ENCODE results near the gene PPP1R18. TPM values are rescaled to one million over a fixed set of nuclear protein-coding genes. Genes with fewer than 3 reads are reported as not detected.
A peak's percentile ranks its signal among the peaks of the same experiment; 100 is the strongest.

PPP1R18 gene, protein sequence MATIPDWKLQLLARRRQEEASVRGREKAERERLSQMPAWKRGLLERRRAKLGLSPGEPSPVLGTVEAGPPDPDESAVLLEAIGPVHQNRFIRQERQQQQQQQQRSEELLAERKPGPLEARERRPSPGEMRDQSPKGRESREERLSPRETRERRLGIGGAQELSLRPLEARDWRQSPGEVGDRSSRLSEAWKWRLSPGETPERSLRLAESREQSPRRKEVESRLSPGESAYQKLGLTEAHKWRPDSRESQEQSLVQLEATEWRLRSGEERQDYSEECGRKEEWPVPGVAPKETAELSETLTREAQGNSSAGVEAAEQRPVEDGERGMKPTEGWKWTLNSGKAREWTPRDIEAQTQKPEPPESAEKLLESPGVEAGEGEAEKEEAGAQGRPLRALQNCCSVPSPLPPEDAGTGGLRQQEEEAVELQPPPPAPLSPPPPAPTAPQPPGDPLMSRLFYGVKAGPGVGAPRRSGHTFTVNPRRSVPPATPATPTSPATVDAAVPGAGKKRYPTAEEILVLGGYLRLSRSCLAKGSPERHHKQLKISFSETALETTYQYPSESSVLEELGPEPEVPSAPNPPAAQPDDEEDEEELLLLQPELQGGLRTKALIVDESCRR
- 22.5 and 25.4 TPM in 2 replicates for total RNA-seq
- long read RNA-seq, partial matches to known transcripts, result 1 of 2 reads
- long read RNA-seq, other reads (novel, unspliced or antisense), result 0 of 2 reads

DNA sequence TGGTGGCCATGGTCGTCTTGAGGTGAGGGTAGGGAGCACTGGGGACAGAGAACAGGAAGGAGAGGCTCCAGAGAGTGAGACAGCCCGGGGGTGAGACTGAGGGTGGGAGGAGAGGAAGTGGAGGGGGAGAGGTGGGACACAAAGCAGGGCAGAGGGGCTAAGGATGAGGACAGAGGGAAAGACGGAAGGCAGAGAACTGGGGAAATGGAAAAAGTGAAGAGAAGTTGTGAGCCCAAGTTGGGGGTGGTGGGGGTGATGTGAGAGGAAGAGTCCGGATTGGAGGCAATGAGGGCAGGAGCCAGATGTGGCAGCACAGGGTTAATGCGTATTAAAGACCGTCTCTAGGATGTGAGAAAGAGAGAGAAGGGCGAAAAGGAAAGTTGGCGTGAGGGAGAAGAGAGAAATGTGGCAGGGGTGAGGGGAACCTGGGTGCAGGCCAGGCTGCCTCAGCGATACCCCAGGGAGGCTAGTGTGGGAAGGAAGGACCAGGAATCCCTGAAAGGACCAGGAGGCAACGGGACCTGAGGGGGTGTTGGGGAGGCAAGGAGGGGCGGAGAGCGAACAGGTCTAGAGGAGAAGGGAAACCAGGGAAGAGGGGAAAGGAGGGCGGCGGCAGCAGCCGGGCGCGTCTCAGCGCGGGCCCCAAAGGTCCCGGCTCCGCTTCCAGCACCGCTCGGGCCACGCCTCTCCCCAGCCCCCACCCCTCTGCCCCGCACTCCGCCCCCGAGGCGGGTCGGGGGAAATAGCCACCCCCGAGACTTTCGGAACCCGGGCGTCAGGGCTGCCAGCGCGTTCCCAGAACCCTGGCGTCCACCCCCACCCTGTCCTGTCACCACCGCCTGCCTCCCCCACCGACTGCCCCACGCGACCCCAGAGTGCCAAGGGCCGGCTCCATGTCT, at the start of gene PPP1R18:
Gene PPP1R18, minus strand, starts transcription at position 637 of the 899 bp plus-strand sequence. Its CDS starts 627 bp downstream, at position 10.
- Mint-ChIP-seq H3K4me1 (ENCODE audit: low read depth) (peaks cover 51% of the 10 kb centered on the region), H3K9me3 (ENCODE audit: low read depth) (no peaks in the 10 kb centered on the region), H3K4me3 (ENCODE audit: low read depth) (peak within 1 kb of the TSS; percentile 89), H3K27me3 (no peaks in the 10 kb centered on the region), H3K36me3 (ENCODE audit: insufficient read depth) (peaks cover 1% of the 10 kb centered on the region), H3K27ac (peak within 1 kb of the TSS; percentile 93)
- TF ChIP-seq, protein P1, sequence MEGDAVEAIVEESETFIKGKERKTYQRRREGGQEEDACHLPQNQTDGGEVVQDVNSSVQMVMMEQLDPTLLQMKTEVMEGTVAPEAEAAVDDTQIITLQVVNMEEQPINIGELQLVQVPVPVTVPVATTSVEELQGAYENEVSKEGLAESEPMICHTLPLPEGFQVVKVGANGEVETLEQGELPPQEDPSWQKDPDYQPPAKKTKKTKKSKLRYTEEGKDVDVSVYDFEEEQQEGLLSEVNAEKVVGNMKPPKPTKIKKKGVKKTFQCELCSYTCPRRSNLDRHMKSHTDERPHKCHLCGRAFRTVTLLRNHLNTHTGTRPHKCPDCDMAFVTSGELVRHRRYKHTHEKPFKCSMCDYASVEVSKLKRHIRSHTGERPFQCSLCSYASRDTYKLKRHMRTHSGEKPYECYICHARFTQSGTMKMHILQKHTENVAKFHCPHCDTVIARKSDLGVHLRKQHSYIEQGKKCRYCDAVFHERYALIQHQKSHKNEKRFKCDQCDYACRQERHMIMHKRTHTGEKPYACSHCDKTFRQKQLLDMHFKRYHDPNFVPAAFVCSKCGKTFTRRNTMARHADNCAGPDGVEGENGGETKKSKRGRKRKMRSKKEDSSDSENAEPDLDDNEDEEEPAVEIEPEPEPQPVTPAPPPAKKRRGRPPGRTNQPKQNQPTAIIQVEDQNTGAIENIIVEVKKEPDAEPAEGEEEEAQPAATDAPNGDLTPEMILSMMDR (IDR thresholded peaks at IDR 0.05; ENCODE audit: unreplicated experiment), result no peak
- peak; percentile 21 for DNase-seq (ENCODE audit: low spot score, unreplicated experiment)

DNA sequence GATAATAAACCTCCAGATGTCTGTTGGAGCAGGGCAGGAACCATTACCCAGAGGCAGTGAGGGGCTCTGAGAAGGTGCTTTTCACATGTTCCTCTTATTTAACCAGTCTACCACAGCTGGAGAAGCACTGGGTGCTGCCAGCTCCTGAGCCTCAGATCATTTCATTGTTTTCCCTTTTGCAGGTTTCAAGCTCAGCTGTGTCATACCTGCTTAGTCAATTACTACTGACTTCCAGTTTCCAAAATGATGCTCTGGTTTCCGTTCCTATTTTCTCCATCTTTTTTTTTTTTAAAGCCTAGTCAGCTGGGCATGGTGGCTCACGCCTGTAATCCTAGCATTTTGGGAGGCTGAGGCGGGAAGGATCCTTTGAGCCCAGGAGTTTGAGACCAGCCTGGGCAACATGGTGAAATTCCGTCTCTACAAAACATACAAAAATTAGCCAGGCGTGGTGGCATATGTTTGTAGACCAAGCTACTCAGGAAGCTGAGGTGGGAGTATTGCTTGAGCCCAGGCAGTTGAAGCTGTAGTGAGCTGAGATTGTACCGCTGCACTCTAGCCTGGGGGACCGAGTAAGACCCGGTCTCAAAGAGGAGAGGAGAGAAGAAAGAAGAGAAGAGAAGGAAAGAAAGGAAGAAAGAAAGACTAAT, 49.3 kb upstream of the PPP1R18 start:
- Mint-ChIP-seq H3K4me1 (ENCODE audit: low read depth) (peaks cover 2% of the 10 kb centered on the region), H3K27ac (peak overlapping the region; percentile 26), H3K4me3 (ENCODE audit: low read depth) (no peak overlapping the region), H3K27me3 (no peaks in the 10 kb centered on the region), H3K36me3 (ENCODE audit: insufficient read depth) (peaks cover 22% of the 10 kb centered on the region), H3K9me3 (ENCODE audit: low read depth) (no peaks in the 10 kb centered on the region)
- TF ChIP-seq, protein P1 (IDR thresholded peaks at IDR 0.05; ENCODE audit: unreplicated experiment), result no peak
- no peak for DNase-seq (ENCODE audit: low spot score, unreplicated experiment)

DNA sequence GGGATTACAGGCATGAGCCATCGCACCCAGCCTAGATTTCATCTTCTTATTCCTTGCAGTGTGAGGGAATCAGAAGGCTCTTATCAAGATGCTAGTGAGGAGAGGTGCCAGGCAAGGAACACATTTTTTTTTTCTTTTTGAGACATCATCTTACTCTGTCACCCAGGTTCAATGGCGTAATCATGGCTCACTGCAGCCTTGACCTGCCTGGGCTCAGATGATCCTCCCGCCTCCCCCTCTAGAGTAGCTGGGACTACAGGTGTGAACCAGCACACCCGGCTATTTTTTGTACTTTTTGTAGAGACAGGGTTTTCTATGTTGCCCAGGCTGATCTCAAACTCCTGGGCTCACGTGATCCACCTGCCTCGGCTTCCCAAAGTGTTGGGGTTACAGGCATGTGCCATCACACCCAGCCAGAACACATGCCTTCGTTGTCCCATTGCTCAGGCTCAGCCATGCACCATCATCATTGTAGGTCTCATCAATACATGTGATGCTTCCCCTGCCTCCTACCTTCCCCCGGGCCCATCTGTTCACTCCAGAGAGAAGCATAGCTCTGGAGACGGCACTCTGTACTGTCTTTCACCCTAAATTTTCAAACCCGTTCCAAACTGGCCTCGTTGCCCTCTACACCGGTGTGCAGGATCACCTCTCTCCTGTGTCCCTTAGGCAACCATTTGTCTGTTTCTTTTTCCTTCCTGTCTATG, 45.9 kb upstream of the PPP1R18 start:
- no peak for DNase-seq (ENCODE audit: low spot score, unreplicated experiment)
- Mint-ChIP-seq H3K9me3 (ENCODE audit: low read depth) (no peaks in the 10 kb centered on the region), H3K27ac (peak overlapping the region; percentile 10), H3K36me3 (ENCODE audit: insufficient read depth) (peaks cover 20% of the 10 kb centered on the region), H3K4me1 (ENCODE audit: low read depth) (peaks cover 5% of the 10 kb centered on the region), H3K4me3 (ENCODE audit: low read depth) (no peak overlapping the region), H3K27me3 (no peaks in the 10 kb centered on the region)
- TF ChIP-seq, protein P1 (IDR thresholded peaks at IDR 0.05; ENCODE audit: unreplicated experiment), result no peak

DNA sequence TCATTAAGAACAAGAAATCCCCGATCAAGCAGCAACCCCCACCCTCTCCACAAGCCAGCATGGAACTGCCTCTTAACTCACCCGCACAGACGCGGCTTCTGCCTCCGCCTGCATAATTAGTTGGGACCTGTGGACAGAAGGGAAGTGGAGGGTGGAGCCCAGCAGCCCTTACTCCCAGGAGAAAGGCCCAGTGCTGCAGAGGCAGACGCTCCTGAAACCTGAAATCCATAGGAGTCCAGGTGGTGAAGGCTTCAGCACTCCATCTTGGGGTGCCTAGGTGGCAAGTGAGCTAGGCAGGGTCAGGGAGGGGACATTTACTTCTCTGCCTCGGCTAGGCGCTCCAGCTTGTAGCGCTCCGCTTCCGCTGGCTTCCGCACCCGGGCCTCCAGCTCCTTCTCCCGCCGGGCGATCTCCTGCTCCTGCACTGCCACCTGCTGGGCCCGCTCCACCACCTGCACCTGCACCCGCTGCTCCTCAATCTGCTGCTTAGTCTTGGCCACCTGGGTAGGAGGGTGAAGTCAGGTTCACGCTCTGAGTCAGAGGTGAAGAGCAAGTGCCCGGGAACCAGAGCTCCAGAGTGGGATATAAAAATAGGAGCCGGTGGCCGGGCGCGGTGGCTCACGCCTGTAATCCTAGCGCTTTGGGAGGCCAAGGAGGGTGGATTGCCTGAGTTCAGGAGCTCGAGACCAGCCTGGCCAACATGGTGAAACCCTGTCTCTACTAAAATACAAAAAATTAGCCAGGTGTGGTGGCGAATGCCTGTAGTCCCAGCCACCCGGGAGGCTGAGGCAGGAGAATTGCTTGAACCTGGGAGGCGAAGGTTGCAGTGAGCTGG, 44.4 kb upstream of the PPP1R18 start:
- H3K27me3 Mint-ChIP-seq, result no peaks in the 10 kb centered on the region
- no peaks in the 10 kb centered on the region for H3K9me3 Mint-ChIP-seq (ENCODE audit: low read depth)
- TF ChIP-seq, protein P1 (IDR thresholded peaks at IDR 0.05; ENCODE audit: unreplicated experiment), result peak; percentile 83
- H3K4me1 Mint-ChIP-seq (ENCODE audit: low read depth), result peaks cover 5% of the 10 kb centered on the region
- peak; percentile 76 for DNase-seq (ENCODE audit: low spot score, unreplicated experiment)
- H3K27ac Mint-ChIP-seq, result peak overlapping the region; percentile 86
- H3K4me3 Mint-ChIP-seq (ENCODE audit: low read depth), result no peak overlapping the region
- H3K36me3 Mint-ChIP-seq (ENCODE audit: insufficient read depth), result peaks cover 15% of the 10 kb centered on the region

Measured in progenitor cell of endocrine pancreas (in vitro differentiated cells).